CD14-positive monocyte (primary cell): Measurements from ENCODE around the gene CTNND2. TPM values are rescaled to one million over a fixed set of nuclear protein-coding genes. Genes with fewer than 3 reads are reported as not detected.

Experiments
- DNase-seq, 3 donors: peaks; one replicate each; pipeline ENCODE4 v3.0.0-alpha.2; 2011 to 2022
- H2AFZ ChIP-seq: 2 replicates; pipeline ENCODE4 v1.6.0; 2012; ENCODE audit warnings: mild to moderate bottlenecking, low read depth, low read length, inconsistent platforms; ENCODE audit not compliant: insufficient read depth, poor library complexity, severe bottlenecking
- H3K27ac ChIP-seq, 2 donors: 1 replicate in 1 of 2; 2 replicates in 1 of 2; pipeline ENCODE4 v1.5.1; 2012 to 2013; ENCODE audit warnings: low read length in 2 of 2, control low read depth in 1 of 2, inconsistent platforms in 1 of 2, low read depth in 1 of 2, mild to moderate bottlenecking in 1 of 2
- H3K27me3 ChIP-seq, 2 donors: one replicate each; pipeline versions ENCODE4 v1.6.0 to v1.6.1; 2011 to 2013; ENCODE audit warnings: low read length in 2 of 2; ENCODE audit not compliant: control insufficient read depth in 2 of 2, insufficient read depth in 2 of 2
- H3K36me3 ChIP-seq, 2 donors: replicated peaks in 1 of 2; 1 replicate in 1 of 2; 2 replicates in 1 of 2; pipeline versions ENCODE4 v1.5.1 to v1.6.1; 2012 to 2013; ENCODE audit warnings: low read length in 2 of 2, control low read depth in 1 of 2, inconsistent platforms in 1 of 2, mild to moderate bottlenecking in 1 of 2; ENCODE audit not compliant: insufficient read depth in 2 of 2, control insufficient read depth in 1 of 2
- H3K4me1 ChIP-seq, 2 donors: 1 replicate in 1 of 2; 2 replicates in 1 of 2; pipeline versions ENCODE4 v1.5.1 to v1.6.1; 2012 to 2013; ENCODE audit warnings: low read length in 2 of 2, control low read depth in 1 of 2, inconsistent platforms in 1 of 2, mild to moderate bottlenecking in 1 of 2, moderate library complexity in 1 of 2; ENCODE audit not compliant: insufficient read depth in 2 of 2, control insufficient read depth in 1 of 2
- H3K4me2 ChIP-seq: replicated peaks from 2 replicates; pipeline ENCODE3; 2012; ENCODE audit warnings: low read length, moderate library complexity, mild to moderate bottlenecking; ENCODE audit not compliant: poor library complexity, severe bottlenecking; ENCODE audit errors: extremely low read depth
- H3K4me3 ChIP-seq, 3 experiments: fragments of 200-600 bp in 1 of 3; sonication (generic) in 1 of 3; replicated peaks in 1 of 3; 1 replicate in 2 of 3; 2 replicates in 1 of 3; pipeline ENCODE4 v1.5.1; 2011 to 2013; ENCODE audit warnings: low read length in 3 of 3, mild to moderate bottlenecking in 3 of 3, control low read depth in 2 of 3, low read depth in 2 of 3, inconsistent platforms in 1 of 3, moderate library complexity in 1 of 3
- H3K79me2 ChIP-seq: 2 replicates; pipeline ENCODE4 v1.6.0; 2012; ENCODE audit warnings: mild to moderate bottlenecking, control low read depth, inconsistent platforms, low read length, moderate library complexity; ENCODE audit not compliant: insufficient read depth
- H3K9ac ChIP-seq: 2 replicates; pipeline ENCODE4 v1.6.0; 2017; ENCODE audit warnings: low read length, mild to moderate bottlenecking; ENCODE audit not compliant: insufficient read depth, poor library complexity, severe bottlenecking
- H3K9me3 ChIP-seq, 2 donors: replicated peaks in 1 of 2; 1 replicate in 1 of 2; 2 replicates in 1 of 2; pipeline versions ENCODE4 v1.5.1 to v1.6.1; 2012 to 2013; ENCODE audit warnings: low read length in 2 of 2, control low read depth in 1 of 2; ENCODE audit not compliant: control insufficient read depth in 1 of 2, insufficient read depth in 1 of 2
- H4K20me1 ChIP-seq: 2 replicates; pipeline ENCODE4 v1.6.0; 2012; ENCODE audit warnings: mild to moderate bottlenecking, low read length, control low read depth, moderate library complexity; ENCODE audit not compliant: insufficient read depth
- H3K27ac Mint-ChIP-seq, 7 donors: one replicate each; pipeline ENCODE4 v1.8.0; 2020; ENCODE audit warnings: mild to moderate bottlenecking in 7 of 7, mixed read lengths in 7 of 7, moderate library complexity in 6 of 7, inconsistent platforms in 2 of 7
- H3K27me3 Mint-ChIP-seq, 3 donors: one replicate each; pipeline ENCODE4 v1.8.0; 2021 to 2022; ENCODE audit warnings: low read depth in 3 of 3, mild to moderate bottlenecking in 3 of 3, mixed read lengths in 3 of 3, moderate library complexity in 3 of 3, inconsistent platforms in 1 of 3
- H3K36me3 Mint-ChIP-seq, 2 donors: one replicate each; pipeline ENCODE4 v1.8.0; 2020; ENCODE audit warnings: mixed read lengths in 2 of 2, inconsistent platforms in 1 of 2, mild to moderate bottlenecking in 1 of 2
- H3K4me1 Mint-ChIP-seq: one replicate; pipeline ENCODE4 v1.8.0; 2020; ENCODE audit warnings: mild to moderate bottlenecking, mixed read lengths
- H3K4me3 Mint-ChIP-seq, 2 donors: one replicate each; pipeline ENCODE4 v1.8.0; 2020; ENCODE audit warnings: mild to moderate bottlenecking in 2 of 2, mixed read lengths in 2 of 2, moderate library complexity in 1 of 2
- H3K9me3 Mint-ChIP-seq, 7 donors: one replicate each; pipeline ENCODE4 v1.8.0; 2020 to 2022; ENCODE audit warnings: mixed read lengths in 7 of 7, mild to moderate bottlenecking in 6 of 7, moderate library complexity in 6 of 7, inconsistent platforms in 2 of 7
- WGBS: methylation state at CpG from one replicate; pipeline ENCODE4 v1.1.5; 2013; ENCODE audit warnings: missing lambda C conversion rate; ENCODE audit not compliant: insufficient coverage; 5-methylcytosine and 5-hydroxymethylcytosine counted together
- intact Hi-C, 2 donors: fragments of 100-400 bp; cut with micrococcal nuclease; formaldehyde crosslinking; loops; one replicate each; pipeline versions ENCODE4 v1.15.0 to v1.15.1; 2023
- polyA plus RNA-seq, 3 donors: library from polyadenylated mRNA; depleted of rRNA in 1 of 3; unstranded in 2 of 3; stranded (reverse) in 1 of 3; fragments of 300-500 nt in 2 of 3; fragments of >200 nt in 1 of 3; fragmentation: Illumina TruSeq in 2 of 3; gene quantifications; 1 replicate in 2 of 3; 2 replicates in 1 of 3; pipeline ENCODE4 v1.2.3, GENCODE V29; 2012 to 2021
- TF ChIP-seq, protein P1 (sequence below): fragments of 200-600 bp; IDR thresholded peaks from one replicate; pipeline ENCODE4 v1.8.0; 2022; ENCODE audit warnings: antibody characterized with exemption, mild to moderate bottlenecking

CTNND2 gene
- polyA plus RNA-seq, 3 donors = not detected

DNA sequence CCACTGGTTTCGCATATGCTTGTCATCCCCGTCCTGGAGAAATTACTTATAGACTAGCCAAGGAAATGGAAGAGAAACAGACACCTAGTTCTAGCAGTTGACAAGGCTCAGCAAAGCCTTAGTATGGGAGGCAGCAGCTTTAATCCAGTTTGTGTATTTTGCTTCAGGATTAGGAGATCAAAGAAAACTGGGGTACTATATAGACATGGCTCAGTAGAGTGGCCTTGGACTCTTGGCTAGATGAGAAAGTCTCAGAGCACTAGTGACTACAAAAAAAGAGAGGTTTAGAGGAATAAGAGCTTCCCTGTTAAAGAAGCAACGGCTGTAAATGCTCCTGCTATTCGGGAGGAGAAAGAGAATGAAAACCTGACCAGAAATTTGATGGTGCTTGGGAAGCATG, 349.1 kb downstream of the CTNND2 start:
- H3K4me1 ChIP-seq = no peaks in the 10 kb centered on the region
- H3K36me3 ChIP-seq = no peaks in the 10 kb centered on the region
- no peaks in the 10 kb centered on the region for H3K27me3 ChIP-seq
- no peaks in the 10 kb centered on the region for H3K9me3 ChIP-seq
- Mint-ChIP-seq H3K4me3 (no peak overlapping the region), H3K4me1 (no peaks in the 10 kb centered on the region), H3K36me3 (no peaks in the 10 kb centered on the region), H3K27ac (no peak overlapping the region), H3K27me3 (peaks cover 0 to 4% (median 3%) of the 10 kb centered on the region in 3 donors), H3K9me3 (peaks cover 1 to 17% (median 5%) of the 10 kb centered on the region in 7 donors)
- intact Hi-C loops = no loop called here
- 100% methylated on average over 2 of the region's 4 CpGs for WGBS
- H3K4me2 ChIP-seq = no peak overlapping the region
- H3K27ac ChIP-seq = no peak overlapping the region
- TF ChIP-seq, protein P1, sequence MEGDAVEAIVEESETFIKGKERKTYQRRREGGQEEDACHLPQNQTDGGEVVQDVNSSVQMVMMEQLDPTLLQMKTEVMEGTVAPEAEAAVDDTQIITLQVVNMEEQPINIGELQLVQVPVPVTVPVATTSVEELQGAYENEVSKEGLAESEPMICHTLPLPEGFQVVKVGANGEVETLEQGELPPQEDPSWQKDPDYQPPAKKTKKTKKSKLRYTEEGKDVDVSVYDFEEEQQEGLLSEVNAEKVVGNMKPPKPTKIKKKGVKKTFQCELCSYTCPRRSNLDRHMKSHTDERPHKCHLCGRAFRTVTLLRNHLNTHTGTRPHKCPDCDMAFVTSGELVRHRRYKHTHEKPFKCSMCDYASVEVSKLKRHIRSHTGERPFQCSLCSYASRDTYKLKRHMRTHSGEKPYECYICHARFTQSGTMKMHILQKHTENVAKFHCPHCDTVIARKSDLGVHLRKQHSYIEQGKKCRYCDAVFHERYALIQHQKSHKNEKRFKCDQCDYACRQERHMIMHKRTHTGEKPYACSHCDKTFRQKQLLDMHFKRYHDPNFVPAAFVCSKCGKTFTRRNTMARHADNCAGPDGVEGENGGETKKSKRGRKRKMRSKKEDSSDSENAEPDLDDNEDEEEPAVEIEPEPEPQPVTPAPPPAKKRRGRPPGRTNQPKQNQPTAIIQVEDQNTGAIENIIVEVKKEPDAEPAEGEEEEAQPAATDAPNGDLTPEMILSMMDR = no peak
- no peaks in the 10 kb centered on the region for H4K20me1 ChIP-seq
- H3K9ac ChIP-seq = no peak overlapping the region
- DNase-seq = no peak
- no peak overlapping the region for H2AFZ ChIP-seq
- H3K79me2 ChIP-seq = no peaks in the 10 kb centered on the region
- no peak overlapping the region for H3K4me3 ChIP-seq

DNA sequence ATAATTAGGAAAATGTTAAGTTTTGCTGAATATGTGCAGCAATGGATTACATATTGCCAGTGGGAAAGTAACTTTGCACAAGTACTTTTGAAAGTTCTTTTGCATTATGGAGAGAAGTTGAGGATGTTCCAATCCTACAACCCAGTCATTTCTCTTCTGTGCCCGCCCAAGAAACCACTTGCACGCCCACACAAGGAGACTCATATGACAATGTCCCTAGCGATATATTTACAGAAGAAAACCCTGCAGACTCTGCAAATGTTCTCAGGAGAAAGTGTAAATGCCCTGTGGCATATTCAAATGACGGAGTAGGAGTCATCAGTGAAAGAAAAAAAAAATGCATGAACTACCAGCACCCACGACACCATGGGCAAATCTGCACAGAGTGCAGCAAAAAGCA, 356.5 kb downstream of the CTNND2 start:
- Mint-ChIP-seq H3K9me3 (peaks cover 0 to 10% (median 1%) of the 10 kb centered on the region in 7 donors), H3K4me1 (no peaks in the 10 kb centered on the region), H3K36me3 (no peaks in the 10 kb centered on the region), H3K27me3 (peaks cover 2 to 5% (median 4%) of the 10 kb centered on the region in 3 donors), H3K4me3 (no peak overlapping the region), H3K27ac (no peak overlapping the region)
- Histone ChIP-seq H3K79me2 (no peaks in the 10 kb centered on the region), H3K9ac (no peak overlapping the region), H3K9me3 (no peaks in the 10 kb centered on the region), H4K20me1 (no peaks in the 10 kb centered on the region), H2AFZ (no peak overlapping the region), H3K4me1 (no peaks in the 10 kb centered on the region), H3K4me2 (no peak overlapping the region), H3K36me3 (no peaks in the 10 kb centered on the region), H3K27me3 (no peaks in the 10 kb centered on the region), H3K27ac (no peak overlapping the region), H3K4me3 (no peak overlapping the region)
- TF ChIP-seq, protein P1 = no peak
- DNase-seq = no peak
- intact Hi-C loops = no loop called here
- 80% methylated on average over 1 of the region's 5 CpGs for WGBS
